ENCODE data around the gene KIF5A.
A peak's percentile ranks its signal among the peaks of the same experiment; 100 is the strongest.

Gene KIF5A

DNA sequence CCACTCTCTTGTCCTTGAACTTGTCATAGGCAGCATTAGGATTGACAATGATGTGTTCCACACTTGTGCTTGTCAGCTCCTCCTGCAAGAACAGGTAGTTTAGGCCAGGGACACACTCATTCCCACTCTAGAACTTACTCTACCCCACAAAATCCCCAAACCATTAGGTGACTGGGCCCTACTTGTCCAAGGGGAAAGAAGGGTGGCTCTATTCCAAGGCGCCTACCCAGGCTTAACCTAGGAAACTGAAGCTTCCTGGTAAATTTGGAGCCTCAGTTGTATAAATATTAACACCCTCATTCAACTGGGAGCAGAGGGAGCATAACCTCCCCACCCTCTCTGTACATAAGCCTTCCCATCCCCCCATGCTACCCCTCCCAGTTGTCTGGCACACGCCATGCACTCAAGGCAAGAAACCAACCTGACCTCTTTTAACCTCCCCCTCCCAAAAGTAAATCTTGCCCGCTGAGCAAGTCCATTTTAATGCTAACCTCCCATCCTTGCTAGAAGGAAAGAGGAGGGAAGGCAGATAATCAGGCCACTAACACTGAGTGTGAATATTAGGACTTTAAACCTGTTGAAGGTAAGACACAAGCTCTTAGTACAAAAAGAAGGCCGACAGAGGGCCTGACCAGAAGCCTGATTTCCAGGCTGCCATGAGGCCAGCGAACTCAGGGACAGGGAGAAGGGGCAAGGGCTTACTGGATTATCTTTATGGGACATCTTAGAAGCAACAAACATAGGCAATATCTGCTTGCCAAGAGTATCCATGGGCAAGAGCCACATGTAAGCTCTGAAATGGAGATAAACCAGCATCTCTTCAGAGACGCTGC lies 13.9 kb upstream of the KIF5A start:
- no peak for DNase-seq

DNA sequence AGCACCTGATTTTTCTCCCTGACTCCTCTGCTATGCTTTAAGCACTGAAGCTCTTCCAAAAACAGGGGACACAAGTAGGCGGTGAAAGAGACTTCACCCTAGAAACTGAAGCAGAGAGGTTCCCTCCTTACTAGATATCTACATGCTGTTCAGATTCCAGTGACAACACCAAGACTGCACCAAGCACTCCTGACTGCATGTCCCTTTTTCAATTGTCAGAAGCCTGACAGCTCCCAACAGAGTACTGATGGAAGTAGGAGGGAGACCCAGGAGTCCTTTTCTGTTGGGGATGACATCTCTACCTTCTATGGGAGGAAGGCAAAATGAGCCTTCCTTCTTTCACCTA lies 13.3 kb upstream of the KIF5A start:
- no peak for DNase-seq

DNA sequence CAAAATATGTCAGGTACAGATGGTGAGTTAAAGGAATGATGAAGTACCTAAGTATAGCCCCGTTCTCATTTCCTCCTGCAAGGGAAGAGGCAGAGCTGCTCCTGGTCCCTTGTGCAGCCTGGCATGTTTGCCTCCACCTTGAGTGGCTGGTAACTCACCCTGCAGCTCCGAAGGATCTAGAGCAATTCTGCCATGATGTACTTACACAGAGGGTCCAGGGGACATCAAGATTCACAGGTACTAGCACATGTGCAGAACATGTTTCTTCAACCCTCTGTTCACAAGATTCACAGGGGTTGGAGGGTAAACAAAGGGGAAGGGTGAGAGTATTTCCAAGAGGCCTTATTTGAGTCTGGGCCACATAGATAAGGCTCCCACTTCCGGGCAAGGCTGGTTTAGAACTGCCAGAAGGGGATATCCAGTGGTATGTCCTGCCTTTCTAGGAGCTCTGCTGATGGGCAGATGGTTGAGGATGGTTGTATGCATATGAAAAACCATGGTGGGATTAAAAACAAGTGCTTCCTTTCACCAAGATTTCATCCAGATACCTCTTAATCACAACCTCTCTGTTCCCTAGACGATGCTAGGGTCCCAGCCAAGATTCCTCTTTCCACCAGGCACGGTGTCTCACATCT lies 10.6 kb upstream of the KIF5A start:
- no peak for DNase-seq

DNA sequence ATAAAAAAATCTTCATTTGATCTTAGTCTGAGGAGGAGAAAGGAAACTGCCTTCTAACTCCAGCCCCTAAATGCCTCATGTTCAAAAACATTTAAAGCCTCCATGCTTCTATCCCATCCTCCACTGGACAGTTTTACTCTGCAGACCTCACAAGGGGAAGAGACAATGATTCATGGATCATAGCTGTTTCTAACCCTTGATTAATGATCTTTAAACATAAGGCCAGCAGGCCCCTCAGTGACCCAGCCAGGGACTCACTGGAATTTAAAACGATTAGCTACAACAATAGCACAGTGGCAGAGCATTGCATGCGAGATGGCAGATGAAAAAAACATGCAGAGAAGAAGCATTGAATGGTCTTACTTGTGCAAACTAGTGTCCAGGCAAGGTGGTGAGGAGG lies 8.8 kb upstream of the KIF5A start:
- no peak for DNase-seq

DNA sequence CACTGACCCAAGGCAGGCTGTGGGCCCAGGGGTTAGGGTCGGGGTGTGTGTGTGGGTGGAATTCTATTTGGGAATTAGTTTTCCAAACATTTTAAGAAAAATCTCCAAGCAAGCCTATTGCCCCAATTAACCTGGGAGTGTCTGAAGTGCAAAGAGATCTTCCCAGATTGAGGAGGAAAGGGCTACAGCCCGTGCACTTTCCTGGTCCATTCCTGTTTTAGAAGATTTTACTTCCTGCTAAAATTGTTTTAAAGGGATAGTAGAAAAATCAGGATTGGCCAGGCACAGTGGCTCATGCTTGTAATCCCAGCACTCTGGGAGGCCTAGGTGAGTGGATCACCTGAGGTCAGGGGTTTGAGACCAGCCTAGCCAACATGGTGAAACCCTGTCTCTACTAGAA lies 8.1 kb upstream of the KIF5A start:
- DNase-seq = no peak

DNA sequence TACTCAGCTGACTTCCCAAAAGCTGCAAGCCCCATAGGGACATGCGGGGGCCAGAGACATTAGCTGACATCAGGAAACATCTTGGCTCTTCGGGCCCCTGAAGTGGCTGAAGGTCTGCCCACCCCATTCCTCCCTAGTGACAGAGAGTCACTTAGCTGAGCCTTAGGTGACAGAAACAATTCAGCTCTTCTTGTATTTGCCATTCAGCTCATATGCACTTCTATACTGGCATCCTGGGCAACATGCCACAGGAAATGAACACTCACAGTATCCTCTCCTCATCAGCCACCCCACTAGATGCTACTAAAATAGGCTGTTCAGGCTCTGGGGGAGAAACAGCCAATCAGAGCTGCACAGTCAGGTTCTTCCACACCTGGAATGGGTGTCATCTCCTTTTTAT lies 6.3 kb upstream of the KIF5A start:
- no peak for DNase-seq

DNA sequence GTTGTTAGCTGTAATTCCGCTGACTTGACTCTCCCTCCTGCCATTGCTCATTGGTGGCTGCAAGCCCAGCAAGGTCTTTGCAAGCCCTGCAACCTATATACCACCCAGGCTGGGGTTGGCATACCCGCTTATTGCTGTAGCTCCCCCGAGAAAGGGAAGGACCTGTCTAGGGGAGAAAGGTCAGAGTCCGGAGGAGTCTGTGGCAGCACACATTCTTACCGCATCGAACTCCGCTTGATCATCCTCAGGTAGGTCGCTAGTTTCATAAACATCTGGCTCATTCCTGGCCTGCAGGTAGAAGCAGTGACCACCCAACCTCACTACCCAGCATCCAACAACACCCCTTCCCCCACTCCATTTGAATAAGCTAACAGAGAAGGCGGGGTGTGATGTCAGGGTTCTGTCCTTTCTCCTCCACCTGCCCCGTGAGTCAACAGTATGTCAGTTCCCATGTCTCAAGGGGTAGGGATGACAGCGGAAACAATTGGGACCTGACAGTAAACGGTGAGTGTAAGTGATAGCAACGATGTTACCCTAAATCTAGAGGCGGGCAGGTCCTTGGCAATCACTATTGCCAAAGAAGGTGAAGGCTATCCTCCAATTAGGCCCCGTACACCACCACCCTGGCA lies 3.9 kb upstream of the KIF5A start:
- no peak for DNase-seq

DNA sequence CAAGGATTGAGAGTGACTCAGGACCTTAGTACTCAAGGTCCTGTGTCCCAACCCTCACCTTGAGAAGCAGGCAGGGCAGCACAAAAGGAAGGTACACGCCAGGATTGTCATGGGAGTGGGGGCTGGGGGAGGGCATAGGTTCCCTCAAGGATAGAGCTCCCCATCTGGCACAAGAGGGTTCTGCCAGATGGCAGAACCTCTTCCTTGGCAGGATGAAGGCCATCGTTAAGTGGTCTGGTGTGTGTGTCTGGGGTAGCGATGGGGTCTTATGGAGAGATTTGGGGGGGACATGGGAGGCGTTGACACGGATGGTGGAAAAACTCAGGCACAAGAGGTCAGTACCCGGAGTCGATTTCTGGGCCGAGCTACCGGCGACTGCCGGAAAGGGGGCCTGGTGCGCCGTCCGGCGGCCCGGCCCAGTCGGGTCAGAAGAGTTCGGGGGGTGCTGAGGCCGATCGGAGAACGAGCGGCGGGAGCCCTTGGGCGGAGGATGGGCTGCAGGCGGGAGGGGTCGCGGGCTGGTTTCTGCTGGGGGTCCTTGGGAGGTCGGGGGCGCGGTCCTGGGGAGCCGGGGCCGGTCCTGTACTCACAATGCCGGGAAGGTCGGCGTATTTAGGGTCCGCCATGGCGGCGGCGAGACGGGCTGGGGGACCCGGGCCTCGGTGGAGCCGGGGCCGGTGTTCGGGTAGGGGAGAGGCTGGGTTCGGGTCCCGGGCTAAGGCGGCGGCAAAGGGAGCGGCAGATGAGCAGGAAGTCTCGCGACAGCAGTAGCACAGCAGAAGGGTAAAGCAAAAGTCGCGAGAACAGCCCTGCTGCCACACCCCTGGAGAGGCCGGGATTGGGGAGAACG lies 3.2 kb upstream of the KIF5A start, which contains the start of gene DCTN2:
Gene DCTN2 (minus strand): TSS at position 755 of the 850 bp plus-strand sequence. CDS start 129 bp downstream, at position 626.
- peak; percentile 88 for DNase-seq

DNA sequence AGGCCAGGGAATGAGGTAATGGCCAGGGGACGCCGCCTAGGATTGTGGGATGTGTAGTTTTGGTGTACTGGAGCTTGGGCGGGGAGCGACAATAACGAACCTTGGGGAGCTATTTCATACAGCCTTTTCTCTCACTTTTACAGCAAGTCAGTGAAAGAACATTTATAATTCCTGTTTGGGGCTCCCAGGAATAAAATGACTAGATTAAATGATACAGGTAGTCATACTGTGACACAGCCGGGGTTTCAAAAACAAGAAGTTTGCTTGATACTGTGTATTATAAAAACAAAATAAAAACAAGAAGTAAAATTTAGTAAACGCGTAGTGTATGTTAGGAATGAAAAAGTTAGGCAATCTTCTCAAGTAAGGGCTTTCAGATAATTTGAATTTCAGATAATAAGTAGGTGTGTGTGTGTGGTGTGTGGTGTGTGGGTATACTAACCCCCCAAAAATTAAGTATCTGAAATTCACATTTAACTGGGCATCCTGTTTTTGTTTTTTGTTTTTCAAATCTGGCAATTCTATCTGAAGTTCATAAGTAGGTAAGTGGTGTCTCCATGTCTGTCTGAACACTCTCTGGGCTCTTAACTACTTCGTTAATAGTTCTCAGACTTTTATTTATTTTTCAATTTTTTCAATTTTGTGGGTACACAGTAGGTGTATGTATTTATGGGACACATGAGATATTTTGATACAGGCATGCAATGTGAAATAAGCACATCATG lies 2.4 kb upstream of the KIF5A start:
- no peak for DNase-seq

DNA sequence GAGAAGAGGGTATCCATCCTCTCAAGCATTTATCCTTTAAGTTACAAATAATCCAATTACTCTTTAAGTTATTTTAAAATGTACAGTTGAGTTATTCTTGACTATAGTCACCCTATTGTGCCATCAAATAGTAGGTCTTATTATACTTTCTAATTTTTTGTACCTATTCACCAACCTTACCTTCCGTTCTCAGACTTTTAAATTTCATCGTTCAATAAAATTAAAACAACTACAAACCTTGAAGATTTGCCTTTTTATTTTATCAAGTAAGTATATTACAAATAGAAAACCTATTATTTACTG lies 1.9 kb upstream of the KIF5A start:
- no peak for DNase-seq

DNA sequence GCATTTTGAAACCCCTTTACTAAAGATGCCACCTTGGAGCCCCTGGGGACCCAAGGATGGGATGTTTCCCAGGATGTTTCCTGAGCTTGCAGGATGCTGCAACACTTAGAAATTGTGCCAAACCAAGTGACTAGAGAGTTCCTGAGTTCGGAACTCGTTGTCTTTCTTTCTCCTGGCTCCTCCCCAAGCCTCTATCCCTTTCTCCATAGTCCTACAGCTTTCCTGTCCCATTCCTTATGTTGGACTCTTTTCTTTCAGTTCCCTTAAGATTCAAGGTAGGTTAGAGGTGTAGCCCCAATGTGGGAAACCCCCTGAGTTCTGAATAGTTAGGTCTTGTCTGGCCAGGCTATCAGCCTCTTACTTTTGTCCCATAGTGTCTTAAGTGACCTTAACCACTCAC lies 1.4 kb upstream of the KIF5A start:
- no peak for DNase-seq

DNA sequence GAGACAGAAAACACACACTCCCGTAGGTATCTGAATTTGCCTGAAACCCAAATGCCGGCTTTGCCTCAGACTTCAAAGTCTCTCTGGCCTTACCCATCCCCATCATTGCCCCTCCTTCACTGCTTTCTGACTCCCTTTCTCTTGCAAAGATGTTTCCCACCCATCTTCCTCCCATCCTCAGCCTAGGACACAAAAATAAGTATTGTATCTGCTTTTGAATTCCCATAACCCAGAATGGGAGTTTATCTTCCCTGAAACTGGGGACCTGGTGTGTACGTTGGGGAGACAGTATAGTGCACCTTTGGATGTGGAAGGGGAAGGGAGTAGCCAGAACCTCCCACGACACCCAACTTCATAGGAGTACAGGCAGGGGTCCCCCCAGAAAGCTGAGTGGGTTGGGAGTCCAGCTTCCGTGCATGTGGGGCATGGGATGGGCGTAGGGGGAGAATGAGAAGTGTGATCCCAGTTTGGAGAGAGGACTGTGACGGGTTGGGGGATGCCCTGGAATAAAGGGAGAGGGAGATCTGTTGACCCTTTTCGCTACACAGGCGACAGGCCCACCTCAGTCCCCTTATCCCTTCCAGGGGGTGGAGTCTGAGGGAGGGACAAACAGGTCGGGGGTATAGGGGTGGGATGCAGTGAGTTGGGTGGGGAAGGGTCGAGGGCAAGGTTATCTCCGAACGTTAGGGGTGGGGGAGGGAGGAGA lies 488 bp upstream of the KIF5A start:
- no peak for DNase-seq

DNA sequence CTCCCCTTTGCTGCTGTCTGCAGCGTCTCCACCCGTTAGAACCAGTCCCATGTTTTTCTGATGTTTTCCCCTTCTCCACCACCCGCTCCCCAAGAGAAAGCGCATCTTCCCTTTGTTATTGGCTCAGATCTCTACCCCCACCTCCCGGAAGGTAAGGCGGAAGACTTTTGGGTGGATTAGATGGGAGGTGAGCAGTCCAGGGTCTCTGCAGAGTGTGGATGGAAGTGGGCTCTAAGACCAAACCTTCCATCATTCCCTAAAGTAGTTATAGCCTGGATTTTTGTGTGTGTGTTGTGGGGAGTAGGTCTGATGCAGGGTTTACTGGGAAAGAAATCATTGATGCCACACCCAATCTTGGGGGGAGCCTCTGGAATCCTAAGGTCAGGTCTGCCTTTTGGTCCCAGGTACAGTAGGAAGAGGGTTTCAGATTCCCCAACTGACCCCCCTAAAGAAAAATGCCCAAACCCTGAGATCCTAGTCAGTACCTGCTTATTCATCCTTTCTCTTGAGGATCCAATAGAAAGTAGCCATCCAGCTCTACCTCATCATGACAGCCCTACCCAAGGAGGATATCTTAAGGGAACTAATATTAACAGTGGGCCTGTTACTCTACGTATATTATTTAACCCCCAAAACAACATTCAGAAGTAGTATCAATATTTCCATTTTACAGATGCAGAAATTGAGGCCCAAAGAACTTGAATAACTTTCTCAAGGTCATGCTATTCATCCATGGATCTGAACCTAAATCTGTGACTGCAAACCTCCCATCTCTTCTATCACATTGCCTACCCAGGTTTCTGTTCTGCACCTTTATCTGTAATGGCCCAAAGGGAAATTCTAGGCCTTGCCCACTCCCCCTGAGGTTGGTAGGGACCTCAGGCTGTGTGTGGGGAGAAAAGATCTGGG lies 1.1 kb downstream of the KIF5A start:
- DNase-seq = no peak

DNA sequence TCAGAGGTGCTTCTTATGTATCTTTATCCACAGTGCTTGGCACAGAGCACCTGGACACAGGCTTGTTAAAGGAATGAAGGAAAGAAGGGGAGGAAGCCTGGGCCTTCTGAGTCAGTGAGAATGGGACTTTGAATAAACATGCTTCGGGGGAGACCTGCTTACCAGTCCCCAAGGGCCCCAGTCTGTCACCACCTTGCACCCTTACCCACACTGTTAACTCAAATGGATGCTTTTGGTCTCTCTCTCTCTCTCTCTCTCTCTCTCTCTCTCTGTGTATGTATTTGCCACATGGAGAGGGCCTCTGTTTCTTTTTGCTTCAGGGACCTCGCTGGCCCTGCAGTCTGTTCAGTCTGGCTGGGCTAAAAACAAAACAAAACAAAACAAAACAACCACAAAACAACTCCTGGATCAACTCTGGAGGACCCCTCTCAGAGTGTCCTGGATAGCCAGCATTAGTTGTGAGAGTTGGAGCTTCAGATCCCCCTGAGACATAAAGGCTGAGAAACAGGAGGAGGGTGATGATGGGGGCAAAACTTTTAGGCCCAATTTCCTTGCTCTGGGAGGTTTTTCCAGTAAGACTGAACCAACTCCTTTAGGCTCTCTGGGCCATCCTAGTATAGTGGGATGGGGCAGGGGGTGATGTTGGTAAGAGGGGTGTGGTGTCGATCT lies 1.9 kb downstream of the KIF5A start:
- no peak for DNase-seq

DNA sequence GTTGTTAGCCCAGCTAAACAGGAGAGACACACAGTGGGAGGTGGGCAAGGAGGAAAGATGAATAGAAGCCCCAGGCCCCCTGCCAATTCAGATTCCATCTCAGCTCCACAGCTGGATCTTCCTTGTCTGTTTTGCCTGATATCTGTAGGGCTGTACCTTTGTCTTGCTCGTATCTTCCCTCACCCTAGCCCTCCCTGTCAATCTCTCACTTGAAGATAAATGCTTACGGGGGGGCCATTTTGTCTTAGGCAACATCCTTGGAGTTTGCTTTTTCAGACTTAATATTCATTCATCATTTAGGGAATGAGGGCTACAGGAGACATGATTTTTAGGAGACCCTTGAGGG lies 2.4 kb downstream of the KIF5A start:
- no peak for DNase-seq

DNA sequence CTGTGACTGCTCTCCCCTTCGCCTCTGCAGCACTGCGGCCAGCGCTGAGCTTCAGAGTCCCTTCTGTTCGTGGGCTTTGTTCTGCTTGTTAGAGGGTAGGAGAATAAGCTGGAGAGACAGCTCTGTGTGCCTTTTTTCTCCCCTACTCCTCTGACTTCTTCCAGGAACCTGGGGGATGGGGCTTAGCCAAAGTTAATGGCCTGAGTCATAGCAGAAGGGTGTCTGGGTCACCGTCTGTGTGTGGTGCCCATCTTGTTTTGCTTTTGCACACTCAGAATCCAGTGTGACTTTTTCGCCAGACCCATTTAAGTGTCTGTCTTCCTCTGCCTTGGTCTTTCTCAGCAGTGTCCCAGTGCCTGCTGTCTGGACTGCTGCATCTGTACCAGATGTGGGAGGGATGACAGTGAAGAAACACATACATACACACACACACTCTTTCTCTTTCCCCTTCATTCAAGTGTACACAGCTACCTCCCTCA lies 3.0 kb downstream of the KIF5A start:
- DNase-seq = no peak

DNA sequence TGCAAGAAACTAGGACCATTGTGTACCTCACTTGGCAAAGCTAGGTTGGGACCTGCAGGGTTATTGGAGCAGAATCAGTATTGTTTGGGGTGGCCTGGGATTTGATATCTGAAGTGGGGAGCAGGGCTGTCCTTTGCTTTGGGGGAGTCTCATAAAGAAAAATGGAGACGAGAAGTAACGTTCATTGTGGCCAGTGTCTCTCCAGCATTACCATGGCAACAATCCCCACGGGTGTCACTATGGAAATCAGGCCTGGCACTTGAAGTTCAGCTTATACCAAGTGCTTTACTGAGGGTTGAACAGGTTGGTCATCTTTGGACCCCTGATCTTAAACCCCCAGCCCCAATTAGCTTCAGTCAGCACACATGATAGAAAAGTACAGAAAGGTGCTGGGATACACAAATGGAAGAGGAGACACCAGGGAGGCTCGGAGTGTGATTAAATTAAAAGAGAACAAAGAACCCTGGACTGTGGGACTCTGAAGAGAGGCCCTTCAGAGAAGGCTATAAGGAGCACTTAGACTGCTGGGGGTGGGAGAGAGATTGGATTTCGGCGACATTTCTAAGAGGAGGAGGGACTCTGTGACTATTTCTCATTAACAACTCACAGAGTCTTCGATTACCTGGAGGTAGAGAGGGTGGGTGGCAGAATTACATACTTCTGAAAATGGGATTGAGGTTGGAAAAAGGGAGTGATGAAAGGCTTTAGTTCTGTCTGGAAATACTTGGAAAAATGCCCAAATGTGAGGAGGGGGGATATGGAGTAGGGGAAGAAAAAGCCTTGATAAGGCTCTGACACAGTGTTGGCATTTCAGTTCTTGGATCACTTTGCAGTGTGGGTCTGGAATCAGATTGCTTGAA lies 3.7 kb downstream of the KIF5A start:
- no peak for DNase-seq

DNA sequence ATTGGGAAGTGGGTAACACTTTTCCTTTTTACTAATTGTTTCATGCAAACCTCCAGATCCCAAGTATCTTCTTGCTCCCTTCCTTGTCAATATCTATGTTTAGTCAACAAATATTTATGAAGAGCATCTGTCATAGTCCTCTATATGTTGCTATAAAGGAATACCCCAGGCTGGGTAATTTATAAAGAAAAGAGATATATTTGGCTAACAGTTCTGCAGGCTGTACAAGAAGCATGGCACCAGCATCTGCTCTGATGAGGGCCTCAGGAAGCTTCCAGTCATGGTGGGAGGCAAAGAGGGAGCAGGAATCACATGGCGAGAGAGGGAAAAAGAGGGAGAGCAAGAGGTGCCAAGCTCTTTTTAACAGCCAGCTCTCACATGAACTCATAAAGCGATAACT lies 4.6 kb downstream of the KIF5A start:
- no peak for DNase-seq

DNA sequence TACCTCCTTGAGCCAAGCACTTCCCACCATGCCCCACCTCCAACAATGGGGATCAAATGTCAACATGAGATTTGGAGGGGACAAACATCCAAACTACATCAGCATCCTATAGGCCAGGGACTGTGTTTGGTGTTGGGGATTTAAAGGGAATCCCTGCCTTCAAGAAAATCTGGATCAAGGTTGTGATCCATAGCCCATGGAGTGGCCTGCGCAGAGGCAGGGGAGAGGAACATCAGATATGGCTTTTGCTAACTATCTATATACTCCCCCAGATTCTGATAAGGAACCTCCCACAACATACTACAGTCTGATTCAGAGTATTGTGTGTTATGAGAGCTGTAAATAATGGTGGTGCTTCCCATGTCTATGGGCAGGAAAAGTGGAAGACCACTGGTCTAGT lies 5.1 kb downstream of the KIF5A start:
- no peak for DNase-seq
